Sigmoid colon (tissue), 4 donors: ENCODE data around the gene TMEM9B.

ENCODE experiments used
- EP300 ChIP-seq, 4 donors: sonication (generic); formaldehyde crosslinking; IDR thresholded peaks; one replicate each; pipeline ENCODE4 v1.6.1; 2017; ENCODE audit warnings: antibody characterized with exemption in 4 of 4
- POLR2A ChIP-seq, 2 donors: fragments of 450-650 bp; IDR thresholded peaks; one replicate each; pipeline ENCODE4 v1.6.1; 2016; ENCODE audit warnings: antibody characterized with exemption in 2 of 2, mild to moderate bottlenecking in 2 of 2, moderate library complexity in 2 of 2
- TF ChIP-seq, protein P1 (sequence below), 4 experiments: fragments of 450-650 bp in 3 of 4; fragments of 200-600 bp in 1 of 4; IDR thresholded peaks; one replicate each; pipeline ENCODE4 v1.5.1; 2016 to 2019; ENCODE audit warnings: antibody characterized with exemption in 4 of 4, mild to moderate bottlenecking in 3 of 4, moderate library complexity in 2 of 4

GRCh38 chr11:8899119-8899753 is 65.0 kb downstream of the TMEM9B start:
- no peak for TF ChIP-seq POLR2A (IDR thresholded peaks at IDR 0.05)
- TF ChIP-seq, protein P1, sequence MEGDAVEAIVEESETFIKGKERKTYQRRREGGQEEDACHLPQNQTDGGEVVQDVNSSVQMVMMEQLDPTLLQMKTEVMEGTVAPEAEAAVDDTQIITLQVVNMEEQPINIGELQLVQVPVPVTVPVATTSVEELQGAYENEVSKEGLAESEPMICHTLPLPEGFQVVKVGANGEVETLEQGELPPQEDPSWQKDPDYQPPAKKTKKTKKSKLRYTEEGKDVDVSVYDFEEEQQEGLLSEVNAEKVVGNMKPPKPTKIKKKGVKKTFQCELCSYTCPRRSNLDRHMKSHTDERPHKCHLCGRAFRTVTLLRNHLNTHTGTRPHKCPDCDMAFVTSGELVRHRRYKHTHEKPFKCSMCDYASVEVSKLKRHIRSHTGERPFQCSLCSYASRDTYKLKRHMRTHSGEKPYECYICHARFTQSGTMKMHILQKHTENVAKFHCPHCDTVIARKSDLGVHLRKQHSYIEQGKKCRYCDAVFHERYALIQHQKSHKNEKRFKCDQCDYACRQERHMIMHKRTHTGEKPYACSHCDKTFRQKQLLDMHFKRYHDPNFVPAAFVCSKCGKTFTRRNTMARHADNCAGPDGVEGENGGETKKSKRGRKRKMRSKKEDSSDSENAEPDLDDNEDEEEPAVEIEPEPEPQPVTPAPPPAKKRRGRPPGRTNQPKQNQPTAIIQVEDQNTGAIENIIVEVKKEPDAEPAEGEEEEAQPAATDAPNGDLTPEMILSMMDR (IDR thresholded peaks at IDR 0.05): no peak
- no peak for TF ChIP-seq EP300 (IDR thresholded peaks at IDR 0.05)
